Fibroblast of the aortic adventitia (primary cell): ENCODE results near the gene DUSP28. TPM values are rescaled to one million over a fixed set of nuclear protein-coding genes. Genes with fewer than 3 reads are reported as not detected.

Experiments
- DNase-seq: peaks from one replicate; pipeline ENCODE4 v3.0.0-alpha.2; 2010; ENCODE audit warnings: low read depth
- H3K4me3 ChIP-seq: 2 replicates; pipeline ENCODE4 v1.5.1; 2011; ENCODE audit warnings: low read depth, mild to moderate bottlenecking, control low read depth, low read length, moderate library complexity
- CTCF ChIP-seq: IDR thresholded peaks from 2 replicates; pipeline ENCODE4 v1.5.1; 2011; ENCODE audit warnings: mild to moderate bottlenecking, low read length, control low read depth, inconsistent platforms; ENCODE audit not compliant: insufficient read depth
- total RNA-seq: library from RNA; depleted of rRNA; stranded (reverse); fragments of >200 nt; gene quantifications from 2 replicates; pipeline ENCODE4 v1.2.3, GENCODE V29; 2012; ENCODE audit warnings: low replicate concordance

DUSP28 gene
- total RNA-seq, 1 donor = 3.6 TPM

- no peak for DNase-seq
- no peak for TF ChIP-seq CTCF
- no peak overlapping the region for H3K4me3 ChIP-seq
These were observed 10.6 kb downstream of the DUSP28 start for GRCh38 chr2:240570531-240571313.

- TF ChIP-seq CTCF = no peak
- H3K4me3 ChIP-seq = no peak overlapping the region
- DNase-seq = no peak
These were observed 11.3 kb downstream of the DUSP28 start for GRCh38 chr2:240571314-240571973.

GRCh38 chr2:240572141-240573031, 12.2 kb downstream of the DUSP28 start:
- no peak overlapping the region for H3K4me3 ChIP-seq
- TF ChIP-seq CTCF = no peak
- no peak for DNase-seq

- TF ChIP-seq CTCF = no peak
- H3K4me3 ChIP-seq = no peak overlapping the region
- no peak for DNase-seq
These were observed 12.9 kb downstream of the DUSP28 start for GRCh38 chr2:240573071-240573515.

GRCh38 chr2:240573516-240574385, 13.6 kb downstream of the DUSP28 start:
- DNase-seq = no peak

More at GRCh38 chr2:240573516-240574385, 13.6 kb downstream of the DUSP28 start:
- no peak overlapping the region for H3K4me3 ChIP-seq
- no peak for TF ChIP-seq CTCF
